ENCODE data around the gene FEM1A.
A peak's percentile ranks its signal among the peaks of the same experiment; 100 is the strongest.
"Not testable (repeated sequence)": the region's sequence is repeated elsewhere in the genome, so short reads cannot be mapped to it uniquely, and the experiment has no call there.

The FEM1A gene

GRCh38 chr19:4801085-4801619, 9.6 kb downstream of the FEM1A start:
- no peaks in the 10 kb centered on the region for H3K27me3 ChIP-seq (ENCODE audit: control insufficient read depth, low read length)
- no peak overlapping the region for H3K4me3 ChIP-seq (ENCODE audit: low read length)
- no peak for TF ChIP-seq EZH2phosphoT487 (IDR thresholded peaks at IDR 0.05; ENCODE audit: borderline replicate concordance, low read length)
- no peak for TF ChIP-seq CTCF (IDR thresholded peaks at IDR 0.05; ENCODE audit: low read depth, low read length, poor library complexity, severe bottlenecking)
- no peaks in the 10 kb centered on the region for H3K9me3 ChIP-seq (ENCODE audit: control insufficient read depth, insufficient read depth, low read length)
- H3K4me2 ChIP-seq (ENCODE audit: low read length), result no peak overlapping the region
- no peaks in the 10 kb centered on the region; the same call in 1 of the 2 replicates for H3F3A ChIP-seq (ENCODE audit: control insufficient read depth, insufficient read depth)
- peaks cover 17% of the 10 kb centered on the region for H3K36me3 ChIP-seq (ENCODE audit: control insufficient read depth, low read length)
- no peak overlapping the region for H3K27ac ChIP-seq (ENCODE audit: low read depth, low read length)
- H3K9me2 ChIP-seq (replicated peaks; ENCODE audit: control insufficient read depth, low read length), result no peaks in the 10 kb centered on the region
- H3K79me2 ChIP-seq (ENCODE audit: control insufficient read depth, low read length), result peaks cover 11% of the 10 kb centered on the region
- 0 out of 2 replicates have a peak, but pooled peaks cover 4% of the 10 kb centered on the region for H3K4me1 ChIP-seq (ENCODE audit: control insufficient read depth, low read length)
- no peaks in the 10 kb centered on the region for H4K20me1 ChIP-seq (ENCODE audit: control insufficient read depth, insufficient read depth, low read depth, low read length)

GRCh38 chr19:4802711-4803110, 11.2 kb downstream of the FEM1A start:
- Histone ChIP-seq H3K27ac (ENCODE audit: low read depth, low read length) (no peak overlapping the region), H4K20me1 (ENCODE audit: control insufficient read depth, insufficient read depth, low read depth, low read length) (no peaks in the 10 kb centered on the region), H3K4me1 (ENCODE audit: control insufficient read depth, low read length) (peaks cover 13% of the 10 kb centered on the region), H3K4me3 (ENCODE audit: low read length) (no peak overlapping the region), H3K36me3 (ENCODE audit: control insufficient read depth, low read length) (peaks cover 4% of the 10 kb centered on the region), H3K9me3 (ENCODE audit: control insufficient read depth, insufficient read depth, low read length) (no peaks in the 10 kb centered on the region), H3K9me2 (replicated peaks; ENCODE audit: control insufficient read depth, low read length) (no peaks in the 10 kb centered on the region), H3F3A (ENCODE audit: control insufficient read depth, insufficient read depth) (peaks cover 7% of the 10 kb centered on the region; the same call in 1 of the 2 replicates), H3K27me3 (ENCODE audit: control insufficient read depth, low read length) (no peaks in the 10 kb centered on the region), H3K79me2 (ENCODE audit: control insufficient read depth, low read length) (no peaks in the 10 kb centered on the region), H3K4me2 (ENCODE audit: low read length) (no peak overlapping the region)
- TF ChIP-seq CTCF (IDR thresholded peaks at IDR 0.05; ENCODE audit: low read depth, low read length, poor library complexity, severe bottlenecking), result no peak
- no peak for TF ChIP-seq EZH2phosphoT487 (IDR thresholded peaks at IDR 0.05; ENCODE audit: borderline replicate concordance, low read length)

- no peaks in the 10 kb centered on the region for H3K9me3 ChIP-seq (ENCODE audit: control insufficient read depth, insufficient read depth, low read length)
Observed at GRCh38 chr19:4803736-4804695, 12.5 kb downstream of the FEM1A start.

GRCh38 chr19:4805140-4805539, 13.6 kb downstream of the FEM1A start:
- not testable (repeated sequence) for H3K4me3 ChIP-seq (ENCODE audit: low read length); H3K27me3 ChIP-seq (ENCODE audit: control insufficient read depth, low read length); H3K36me3 ChIP-seq (ENCODE audit: control insufficient read depth, low read length); H3K79me2 ChIP-seq (ENCODE audit: control insufficient read depth, low read length); H4K20me1 ChIP-seq (ENCODE audit: control insufficient read depth, insufficient read depth, low read depth, low read length); H3K9me3 ChIP-seq (ENCODE audit: control insufficient read depth, insufficient read depth, low read length); H3F3A ChIP-seq (ENCODE audit: control insufficient read depth, insufficient read depth); H3K9me2 ChIP-seq (replicated peaks; ENCODE audit: control insufficient read depth, low read length); H3K4me2 ChIP-seq (ENCODE audit: low read length); H3K27ac ChIP-seq (ENCODE audit: low read depth, low read length)
- H3K4me1 ChIP-seq (ENCODE audit: control insufficient read depth, low read length), result peaks cover 37% of the 10 kb centered on the region

More at GRCh38 chr19:4803736-4804695, 12.5 kb downstream of the FEM1A start:
- Histone ChIP-seq H3K9me2 (replicated peaks; ENCODE audit: control insufficient read depth, low read length) (no peaks in the 10 kb centered on the region), H3K4me1 (ENCODE audit: control insufficient read depth, low read length) (peaks cover 26% of the 10 kb centered on the region), H3K4me2 (ENCODE audit: low read length) (0 out of 2 replicates have a peak overlapping the region, but pooled peaks have one; percentile 13), H3K27me3 (ENCODE audit: control insufficient read depth, low read length) (no peaks in the 10 kb centered on the region), H3K4me3 (ENCODE audit: low read length) (no peak overlapping the region), H4K20me1 (ENCODE audit: control insufficient read depth, insufficient read depth, low read depth, low read length) (no peaks in the 10 kb centered on the region), H3F3A (ENCODE audit: control insufficient read depth, insufficient read depth) (peaks cover 8% of the 10 kb centered on the region; the same call in 1 of the 2 replicates), H3K36me3 (ENCODE audit: control insufficient read depth, low read length) (no peaks in the 10 kb centered on the region), H3K79me2 (ENCODE audit: control insufficient read depth, low read length) (no peaks in the 10 kb centered on the region), H3K27ac (ENCODE audit: low read depth, low read length) (no peak overlapping the region)
- no peak for TF ChIP-seq EZH2phosphoT487 (IDR thresholded peaks at IDR 0.05; ENCODE audit: borderline replicate concordance, low read length)
- peak; percentile 96 for TF ChIP-seq CTCF (IDR thresholded peaks at IDR 0.05; ENCODE audit: low read depth, low read length, poor library complexity, severe bottlenecking)
